AG09309 (cell line): ENCODE measurements around the gene MACROD1.

Experiments
- DNase-seq: peaks from one replicate; pipeline ENCODE4 v3.0.0-alpha.2; 2010; ENCODE audit warnings: low read depth
- H3K4me3 ChIP-seq: 2 replicates; pipeline ENCODE4 v1.5.1; 2011; ENCODE audit warnings: mild to moderate bottlenecking, low read depth, low read length, moderate library complexity; ENCODE audit not compliant: control insufficient read depth
- CTCF ChIP-seq: IDR thresholded peaks from 2 replicates; pipeline ENCODE4 v1.5.1; 2011; ENCODE audit warnings: mild to moderate bottlenecking, low read depth, low read length, inconsistent platforms; ENCODE audit not compliant: insufficient read depth, control insufficient read depth; ENCODE audit errors: missing control alignments

The MACROD1 gene

GRCh38 chr11:64086258-64087123, 79.4 kb downstream of the MACROD1 start:
- no peak overlapping the region for H3K4me3 ChIP-seq
- TF ChIP-seq CTCF: no peak
- no peak for DNase-seq

- TF ChIP-seq CTCF: no peak
- H3K4me3 ChIP-seq: no peak overlapping the region
- no peak for DNase-seq
Measured at GRCh38 chr11:64085906-64086257, 80.0 kb downstream of the MACROD1 start.

- TF ChIP-seq CTCF: no peak
- no peak overlapping the region for H3K4me3 ChIP-seq
- DNase-seq: no peak
Measured at GRCh38 chr11:64084951-64085710, 80.8 kb downstream of the MACROD1 start.

- no peak overlapping the region for H3K4me3 ChIP-seq
- TF ChIP-seq CTCF: no peak
- no peak for DNase-seq
Measured at GRCh38 chr11:64084146-64084950, 81.6 kb downstream of the MACROD1 start.

- no peak for TF ChIP-seq CTCF
- DNase-seq: no peak
- H3K4me3 ChIP-seq: no peak overlapping the region
Measured at GRCh38 chr11:64083398-64084080, 82.4 kb downstream of the MACROD1 start.
